ENCODE measurements around the gene LY6G6C.

The LY6G6C gene

GRCh38 chr6:31706599-31706998 is 14.9 kb downstream of the LY6G6C start, which contains the start of gene LY6G6F:
Gene LY6G6F (plus strand): TSS chr6:31706866. CDS start chr6:31706907, 41 bp downstream.
- DNase-seq (ENCODE audit: low read depth), result no peak
- H3K4me3 ChIP-seq (ENCODE audit: control insufficient read depth, low read depth, low read length), result no peak within 1 kb of the TSS
- no peak for TF ChIP-seq CTCF (IDR thresholded peaks at IDR 0.05; ENCODE audit: control insufficient read depth, insufficient read depth, low read depth, low read length, missing control alignments)

GRCh38 chr6:31705931-31706330 is 15.6 kb downstream of the LY6G6C start:
- TF ChIP-seq CTCF (IDR thresholded peaks at IDR 0.05; ENCODE audit: control insufficient read depth, insufficient read depth, low read depth, low read length, missing control alignments), result no peak
- no peak overlapping the region for H3K4me3 ChIP-seq (ENCODE audit: control insufficient read depth, low read depth, low read length)
- no peak for DNase-seq (ENCODE audit: low read depth)

DNA sequence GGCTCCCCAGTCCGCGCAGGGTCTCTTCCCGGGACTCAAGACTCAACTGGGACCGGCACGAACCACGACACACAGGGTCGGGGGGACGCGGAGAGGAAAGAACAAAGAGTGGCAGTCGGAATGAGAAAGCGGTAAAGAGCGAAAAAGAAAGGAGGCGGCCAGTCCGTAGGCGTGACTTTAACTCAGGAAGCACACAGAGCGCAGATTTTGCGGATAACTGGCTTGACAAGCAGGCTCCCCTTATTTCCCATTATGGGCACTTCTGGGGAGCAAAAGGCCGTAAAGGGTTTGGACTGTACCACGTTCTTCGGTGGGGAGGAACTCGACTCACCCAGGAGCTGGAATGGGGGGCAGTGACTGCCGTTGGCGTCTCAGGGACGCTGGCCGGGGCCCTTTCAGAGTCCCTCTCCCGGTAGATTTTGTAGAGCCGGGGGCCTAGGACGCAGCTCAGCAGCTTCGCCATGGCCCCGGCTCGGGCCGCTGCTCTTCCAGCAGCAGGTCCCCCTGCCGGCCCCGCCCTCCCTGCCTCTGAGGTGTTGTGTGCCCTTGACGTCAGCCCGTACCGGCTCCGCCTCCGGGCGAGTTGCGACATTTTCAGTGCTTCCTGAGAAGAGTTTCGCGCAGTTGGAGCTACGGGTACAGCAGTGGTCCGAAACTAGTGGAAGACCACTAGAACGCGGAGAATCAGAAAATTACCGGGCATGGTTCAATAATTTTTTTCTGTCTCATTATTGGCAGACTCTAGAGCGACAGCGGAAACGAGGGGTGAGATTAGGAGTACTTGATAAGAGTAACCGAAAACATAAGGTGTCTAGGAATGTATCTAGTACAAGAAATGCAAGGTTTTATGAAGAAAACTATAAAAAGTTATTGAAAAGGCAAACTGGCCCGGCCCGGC is 18.5 kb downstream of the LY6G6C start, which contains the start of gene ABHD16A:
TSS of gene ABHD16A (minus strand) at position 506 of the 898 bp plus-strand sequence. CDS start at position 463, 43 bp downstream.
- TF ChIP-seq CTCF (IDR thresholded peaks at IDR 0.05; ENCODE audit: control insufficient read depth, insufficient read depth, low read depth, low read length, missing control alignments), result peak; percentile 9
- peak; percentile 90 for DNase-seq (ENCODE audit: low read depth)
- peak within 1 kb of the TSS; percentile 86 for H3K4me3 ChIP-seq (ENCODE audit: control insufficient read depth, low read depth, low read length)

DNA sequence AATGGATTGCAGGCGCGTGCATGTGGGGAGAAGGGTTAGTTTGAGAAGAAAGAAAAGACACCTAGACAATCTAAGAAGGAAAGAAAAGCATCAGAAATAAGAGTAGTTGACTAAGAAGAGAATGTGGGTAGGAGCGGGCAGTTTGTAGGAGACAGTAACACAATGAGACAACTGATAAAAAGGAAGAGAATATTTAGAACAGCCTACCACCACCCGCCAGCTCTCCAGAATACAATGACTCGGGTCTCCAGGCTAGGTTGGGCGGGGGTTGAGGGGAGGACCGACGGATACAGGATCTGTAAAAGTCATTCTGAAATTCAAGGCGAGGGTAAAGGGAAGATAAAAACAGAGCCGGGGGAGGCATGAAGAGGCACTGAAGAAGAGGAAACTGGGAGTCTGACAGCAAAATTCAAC is 19.1 kb downstream of the LY6G6C start:
- TF ChIP-seq CTCF (IDR thresholded peaks at IDR 0.05; ENCODE audit: control insufficient read depth, insufficient read depth, low read depth, low read length, missing control alignments), result no peak
- DNase-seq (ENCODE audit: low read depth), result no peak
- peak overlapping the region; percentile 86 for H3K4me3 ChIP-seq (ENCODE audit: control insufficient read depth, low read depth, low read length)

- no peak for DNase-seq (ENCODE audit: low read depth)
- no peak for TF ChIP-seq CTCF (IDR thresholded peaks at IDR 0.05; ENCODE audit: control insufficient read depth, insufficient read depth, low read depth, low read length, missing control alignments)
- H3K4me3 ChIP-seq (ENCODE audit: control insufficient read depth, low read depth, low read length), result peak overlapping the region; percentile 86
Observed at GRCh38 chr6:31701666-31702404, 19.7 kb downstream of the LY6G6C start.

GRCh38 chr6:31700740-31701401 is 20.7 kb downstream of the LY6G6C start:
- no peak overlapping the region for H3K4me3 ChIP-seq (ENCODE audit: control insufficient read depth, low read depth, low read length)
- TF ChIP-seq CTCF (IDR thresholded peaks at IDR 0.05; ENCODE audit: control insufficient read depth, insufficient read depth, low read depth, low read length, missing control alignments), result no peak
- DNase-seq (ENCODE audit: low read depth), result no peak

All from AG09309 (cell line).